GM12878 (cell line): Measurements from ENCODE around the gene RPS2. TPM values are rescaled to one million over a fixed set of nuclear protein-coding genes. Genes with fewer than 3 reads are reported as not detected.
A peak's percentile ranks its signal among the peaks of the same experiment; 100 is the strongest.

Experiments used
- ATAC-seq: fragments of 200-7000 bp; cut with Tn5 transposase; 3 replicates; pipeline ENCODE4 v1.9.1; 2020; ENCODE audit warnings: mild to moderate bottlenecking, moderate library complexity
- BruUV-seq: library from RNA; stranded (reverse); fragments of 400-500 nt; replicated peaks from 2 replicates; lab custom pipeline; 2021; lab: Mats Ljungman, UMichigan
- CTCF ChIA-PET: fragments of 300-600 bp; sonication (Branson Sonifier 250); formaldehyde crosslinking; extraction: SDS; loops from one replicate; lab custom pipeline; 2021; ENCODE audit warnings: inconsistent platforms; lab: Yijun Ruan, JAX
- POLR2A ChIA-PET: fragments of 350-600 bp; formaldehyde crosslinking; extraction: SDS; loops from one replicate; lab custom pipeline; 2021; ENCODE audit warnings: inconsistent platforms; lab: Charles Lee
- RAD21 ChIA-PET: fragments of 300-600 bp; sonication (Branson Sonifier 250); formaldehyde crosslinking; loops from one replicate; lab custom pipeline; 2023; ENCODE audit warnings: antibody characterized with exemption; ENCODE audit not compliant: unreplicated experiment; lab: Charles Lee
- SMC1A ChIA-PET: fragments of 300-600 bp; sonication (Branson Sonifier 250); formaldehyde crosslinking; loops from one replicate; lab custom pipeline; 2023; ENCODE audit not compliant: unreplicated experiment, uncharacterized antibody; lab: Charles Lee
- DNase-seq: peaks from one replicate; pipeline ENCODE4 v3.0.0-alpha.2; 2011; ENCODE audit warnings: low read depth, low spot score
- FAIRE-seq: peaks from 3 replicates; lab custom pipeline; 2011; peaks lifted over from hg19 to GRCh38; lab: Jason Lieb, UNC
- H2AFZ ChIP-seq: 2 replicates; pipeline ENCODE4 v1.6.0; 2011; ENCODE audit warnings: low read depth, low read length, control low read depth; ENCODE audit not compliant: control insufficient read depth
- H3K27ac ChIP-seq: 2 replicates; pipeline ENCODE4 v1.5.1; 2011; ENCODE audit warnings: control low read depth; ENCODE audit not compliant: control insufficient read depth, insufficient read depth
- H3K27me3 ChIP-seq, 2 experiments: replicated peaks in 1 of 2; 2 replicates each; pipeline versions ENCODE4 v1.6.0 to v1.6.1; 2011; ENCODE audit warnings: low read length in 1 of 2; ENCODE audit not compliant: control insufficient read depth in 2 of 2, insufficient read depth in 2 of 2
- H3K36me3 ChIP-seq, 2 experiments: 2 replicates each; pipeline ENCODE4 v1.5.1; 2011; ENCODE audit warnings: low read length in 1 of 2; ENCODE audit not compliant: control insufficient read depth in 2 of 2, insufficient read depth in 2 of 2
- H3K4me1 ChIP-seq: 2 replicates; pipeline ENCODE4 v1.6.1; 2011; ENCODE audit warnings: mild to moderate bottlenecking, low read length, moderate library complexity, mixed read lengths; ENCODE audit not compliant: control insufficient read depth, insufficient read depth
- H3K4me2 ChIP-seq: 2 replicates; pipeline ENCODE4 v1.6.0; 2011; ENCODE audit warnings: control low read depth; ENCODE audit not compliant: control insufficient read depth, insufficient read depth
- H3K4me3 ChIP-seq: fragments of 200-600 bp; sonication (generic); 2 replicates; pipeline ENCODE4 v1.5.1; 2016
- H3K79me2 ChIP-seq: 2 replicates; pipeline ENCODE4 v1.6.0; 2011; ENCODE audit warnings: low read length; ENCODE audit not compliant: control insufficient read depth, insufficient read depth
- H3K9ac ChIP-seq: 2 replicates; pipeline ENCODE4 v1.8.0; 2011; ENCODE audit warnings: low read length, control low read depth, mixed read lengths; ENCODE audit not compliant: control insufficient read depth, insufficient read depth
- H3K9me3 ChIP-seq: replicated peaks from 3 replicates; pipeline ENCODE4 v1.5.1; 2011; ENCODE audit warnings: mild to moderate bottlenecking, low read length; ENCODE audit not compliant: control insufficient read depth, insufficient read depth
- H4K20me1 ChIP-seq: 2 replicates; pipeline ENCODE4 v1.6.0; 2011; ENCODE audit not compliant: control insufficient read depth, insufficient read depth
- BHLHE40 ChIP-seq, 2 experiments: fragments of 450-650 bp in 1 of 2; IDR thresholded peaks; 2 replicates each; pipeline ENCODE4 v1.6.1; 2011 to 2017; ENCODE audit warnings: low read depth in 2 of 2, borderline replicate concordance in 1 of 2, improper control_type of control experiment in 1 of 2, low read length in 1 of 2, mild to moderate bottlenecking in 1 of 2
- HDAC6 ChIP-seq: fragments of 200-600 bp; sonication (generic); IDR thresholded peaks from one replicate; pipeline ENCODE4 v1.8.0; 2017; ENCODE audit warnings: antibody characterized with exemption; ENCODE audit not compliant: unreplicated experiment
- KLF5 ChIP-seq: fragments of 450-650 bp; IDR thresholded peaks from 2 replicates; pipeline ENCODE4 v1.6.1; 2014; ENCODE audit warnings: mild to moderate bottlenecking; ENCODE audit not compliant: partially characterized antibody
- MEF2B ChIP-seq: fragments of 450-650 bp; IDR thresholded peaks from 2 replicates; pipeline ENCODE4 v1.6.1; 2018; ENCODE audit warnings: mild to moderate bottlenecking, moderate library complexity; ENCODE audit not compliant: partially characterized antibody, poor library complexity, severe bottlenecking
- PAX5 ChIP-seq: IDR thresholded peaks from 2 replicates; pipeline ENCODE4 v1.6.1; 2011; ENCODE audit warnings: low read depth, low read length, borderline replicate concordance
- POLR2A ChIP-seq: IDR thresholded peaks from 2 replicates; pipeline ENCODE4 v1.6.1; 2011; ENCODE audit warnings: low read depth, mild to moderate bottlenecking, low read length
- YY1 ChIP-seq: IDR thresholded peaks from 2 replicates; pipeline ENCODE4 v1.6.1; 2011; ENCODE audit warnings: low read depth, mild to moderate bottlenecking, low read length
- ZNF622 ChIP-seq: fragments of 450-650 bp; IDR thresholded peaks from 2 replicates; pipeline ENCODE4 v1.6.1; 2017; ENCODE audit warnings: mild to moderate bottlenecking, inconsistent platforms
- WGBS: methylation state at CpG from one replicate; pipeline ENCODE4 v1.1.6; 2016; ENCODE audit warnings: low lambda C conversion rate; ENCODE audit not compliant: insufficient replicate concordance, insufficient coverage; ENCODE audit errors: missing lambda C conversion rate; 5-methylcytosine and 5-hydroxymethylcytosine counted together
- in situ Hi-C: fragments of 300-500 bp; cut with MboI; formaldehyde crosslinking; loops from 9 replicates; pipeline ENCODE4 v1.14.3; 2018; ENCODE audit warnings: mixed read lengths
- intact Hi-C: fragments of 100-400 bp; cut with micrococcal nuclease; formaldehyde crosslinking; loops from one replicate; pipeline ENCODE4 v1.14.2; 2022; ENCODE audit not compliant: unreplicated experiment
- polyA plus RNA-seq, 11 experiments: library from polyadenylated mRNA; depleted of rRNA in 4 of 11; unstranded in 6 of 11; stranded (reverse) in 5 of 11; fragments of >200 nt; fragmentation: Nextera tagmentation in 4 of 11; fragmentation: Illumina TruSeq in 1 of 11; extraction: Ambion mirVana in 4 of 11; extraction: Trizol in 1 of 11; gene quantifications; 1 replicate in 1 of 11; 2 replicates in 10 of 11; pipeline versions ENCODE4 v1.2.1 to v1.2.3, GENCODE V29; 2011 to 2016; ENCODE audit warnings: inconsistent platforms in 2 of 11, missing spikeins in 2 of 11, low read depth in 1 of 11
- total RNA-seq, 4 experiments: library from RNA; depleted of rRNA in 3 of 4; stranded (reverse); fragments of >200 nt in 3 of 4; fragmentation: Illumina TruSeq in 1 of 4; extraction: Trizol in 1 of 4; gene quantifications; 2 replicates each; pipeline versions ENCODE4 v1.2.1 to v1.2.3, GENCODE V29; 2013 to 2021

RPS2 gene
- total and polyA plus RNA-seq, 10 of the 15 experiments (the other 5 are each of a cell fraction or from before 2014, with no cell fraction given): 1,295 to 7,121 (median 3,933) TPM

DNA sequence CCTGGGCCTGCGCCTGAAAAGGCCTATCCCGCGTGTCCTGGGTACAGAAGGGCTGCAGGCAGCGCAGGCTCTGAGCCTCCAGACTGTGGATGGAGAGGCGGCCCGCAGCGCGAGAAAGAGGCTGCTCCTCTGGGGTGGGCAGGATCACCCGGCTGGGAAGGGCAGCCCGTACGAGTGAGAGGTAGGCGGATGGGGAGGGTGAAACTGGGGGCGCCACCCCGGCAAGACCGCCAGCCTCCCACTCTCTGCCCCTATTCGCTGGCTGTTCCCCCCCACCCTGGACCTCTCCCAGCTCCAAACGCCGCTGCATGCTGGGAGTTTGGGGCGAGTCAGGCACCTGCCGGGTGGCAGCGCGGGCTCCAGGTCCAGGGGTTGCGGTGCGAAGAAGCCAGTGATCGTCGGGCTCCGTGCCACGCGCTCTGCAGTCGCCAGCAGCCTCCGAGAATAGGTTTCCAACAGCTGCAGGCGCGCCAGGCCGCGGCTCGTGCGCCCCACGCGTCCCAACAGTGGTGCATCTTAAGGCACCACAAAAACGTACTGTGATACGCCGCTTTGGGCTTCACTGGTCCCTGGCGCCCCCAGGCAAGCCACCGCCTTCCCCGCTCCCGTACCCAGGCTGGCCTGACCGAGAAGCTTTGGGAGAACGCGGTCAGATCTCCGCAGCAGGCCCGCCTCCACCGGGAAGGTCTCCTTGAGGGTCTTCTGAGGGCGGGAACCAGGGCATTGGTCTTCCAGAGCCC, 15.6 kb upstream of the RPS2 start:
- in situ Hi-C loops (no loop called here), intact Hi-C loops (no loop called here)
- no peak for TF ChIP-seq HDAC6
- TF ChIP-seq POLR2A: peak; percentile 2; the same call in 1 of the 2 replicates
- TF ChIP-seq BHLHE40 (IDR thresholded peaks at IDR 0.05; ENCODE audit: borderline replicate concordance in 1 of 2, low read depth in 2 of 2, low read length in 1 of 2): 0 out of 4 replicates have a peak, but pooled peaks of 1 of the 2 experiments have one; percentile 16
- no TSS peak for BruUV-seq
- Histone ChIP-seq H3K9me3 (no peaks in the 10 kb centered on the region), H2AFZ (no peak overlapping the region), H3K27ac (no peak overlapping the region), H3K4me2 (no peak overlapping the region), H3K4me1 (peaks cover 18% of the 10 kb centered on the region), H3K9ac (no peak overlapping the region), H3K4me3 (no peak overlapping the region), H3K36me3 (peaks cover 0 to 28% of the 10 kb centered on the region in 2 experiments; a peak in 3 of 4 replicates), H3K79me2 (no peaks in the 10 kb centered on the region; the same call in none of the 2 replicates), H4K20me1 (no peaks in the 10 kb centered on the region), H3K27me3 (0 out of 4 replicates have a peak, but pooled peaks cover 0 to 5% of the 10 kb centered on the region in 2 experiments)
- ATAC-seq: no peak
- CTCF ChIA-PET: interaction anchor here (1.6 to 1.7 kb wide), 2 partner anchors 24 to 160 kb away, joined by 5 to 6 read pairs; no protein-coding TSS in a partner anchor
- WGBS: 22% methylated on average over 52 of the region's 53 CpGs
- POLR2A ChIA-PET: interaction anchor here (2.1 to 3.0 kb wide), 3 partner anchors 11 to 24 kb away, joined by 5 to 25 read pairs (median 18); partner anchors contain the start of gene RPS2
- no peak for FAIRE-seq
- RAD21 ChIA-PET: interaction anchor here (1.1 to 2.6 kb wide), 3 partner anchors 8 to 161 kb away, joined by 4 to 12 read pairs (median 6); partner anchors contain the start of gene TBL3
- no peak for DNase-seq
- SMC1A ChIA-PET: interaction anchor here (1.6 kb wide), 1 partner anchor 28 kb away, joined by 5 read pairs; no protein-coding TSS in a partner anchor

DNA sequence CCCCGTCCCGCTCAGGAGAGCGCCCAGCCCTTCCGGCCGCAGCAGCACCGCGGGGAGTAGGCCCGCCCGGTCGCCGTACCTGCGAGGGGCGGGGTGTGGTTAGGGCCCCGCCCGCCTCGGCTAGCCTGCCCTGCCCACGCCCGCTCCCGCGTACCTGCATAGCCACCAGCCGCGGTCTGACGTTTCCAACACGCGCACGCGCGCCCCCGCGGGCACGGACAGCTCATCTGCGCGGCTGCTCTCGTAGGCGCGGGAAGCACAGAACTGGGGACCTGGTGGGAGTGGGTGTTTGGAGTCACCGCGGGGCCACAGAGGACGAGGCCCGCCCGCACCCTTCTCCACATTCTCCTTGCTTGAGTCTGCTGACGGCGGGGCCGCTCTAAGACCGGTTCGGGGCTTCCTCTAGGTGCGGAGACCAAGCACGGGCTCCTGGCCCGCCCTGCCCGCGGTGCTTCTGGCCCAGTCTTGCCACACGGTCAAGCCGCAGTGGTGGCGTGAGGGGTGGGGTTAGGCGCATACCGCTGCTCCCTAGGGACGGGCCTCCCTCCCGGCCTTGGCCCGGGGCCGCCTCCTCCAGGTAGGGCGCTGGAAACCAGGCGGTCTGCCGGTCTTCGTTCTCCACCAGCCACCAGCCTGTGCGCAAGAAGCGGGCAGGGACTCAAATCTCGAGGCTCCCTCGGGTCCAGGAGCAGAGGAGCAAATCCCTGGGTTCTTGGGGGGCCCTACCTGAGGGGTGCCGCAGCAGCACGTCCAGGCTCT, 14.8 kb upstream of the RPS2 start:
- SMC1A ChIA-PET: no interaction called here
- TF ChIP-seq MEF2B (peak; percentile 20), PAX5 (0 out of 2 replicates have a peak, but pooled peaks have one; percentile 5), HDAC6 (no peak), POLR2A (peak; percentile 39), KLF5 (no peak), YY1 (no peak), ZNF622 (no peak)
- TF ChIP-seq, all 136 proteins: peak for 3
- Histone ChIP-seq H3K4me2 (no peak overlapping the region), H3K27ac (no peak overlapping the region), H2AFZ (no peak overlapping the region), H4K20me1 (no peaks in the 10 kb centered on the region), H3K36me3 (peaks cover 0 to 34% of the 10 kb centered on the region in 2 experiments; a peak in 3 of 4 replicates), H3K9ac (no peak overlapping the region), H3K27me3 (0 out of 4 replicates have a peak, but pooled peaks cover 0 to 5% of the 10 kb centered on the region in 2 experiments), H3K9me3 (no peaks in the 10 kb centered on the region), H3K79me2 (no peaks in the 10 kb centered on the region), H3K4me3 (no peak overlapping the region), H3K4me1 (peaks cover 12% of the 10 kb centered on the region)
- no peak for DNase-seq
- ChIA-PET RAD21 (no interaction called here), POLR2A (no interaction called here), CTCF (no interaction called here)
- BruUV-seq: no TSS peak
- intact Hi-C loops (no loop called here), in situ Hi-C loops (no loop called here)
- FAIRE-seq: no peak
- ATAC-seq: no peak
- 38% methylated on average over 60 of the region's 70 CpGs for WGBS
